Measurements from ENCODE around the gene APOBEC2.
"Not testable (repeated sequence)": the region's sequence is repeated elsewhere in the genome, so short reads cannot be mapped to it uniquely, and the experiment has no call there.

The APOBEC2 gene

DNA sequence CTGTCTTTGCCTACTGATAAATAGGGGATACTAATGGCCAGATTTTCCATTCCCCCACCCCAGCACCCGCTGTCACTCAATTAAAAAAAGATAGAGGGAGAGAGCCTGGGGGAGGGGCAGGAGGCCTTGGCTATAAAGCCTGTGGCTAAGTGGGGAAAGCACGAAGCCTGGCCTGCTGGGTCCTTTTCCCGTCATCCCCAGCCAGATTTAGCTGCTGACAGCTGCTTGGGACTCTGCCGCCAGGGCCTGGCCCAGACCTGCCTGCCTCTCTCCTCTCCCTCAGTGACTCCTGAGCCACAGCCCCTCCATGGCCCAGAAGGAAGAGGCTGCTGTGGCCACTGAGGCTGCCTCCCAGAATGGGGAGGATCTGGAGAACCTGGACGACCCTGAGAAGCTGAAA lies at the start of gene APOBEC2:
Gene APOBEC2 (plus strand): TSS at position 162 of the 400 bp plus-strand sequence. CDS start 146 bp downstream, at position 308.
- DNase-seq, result no peak

DNA sequence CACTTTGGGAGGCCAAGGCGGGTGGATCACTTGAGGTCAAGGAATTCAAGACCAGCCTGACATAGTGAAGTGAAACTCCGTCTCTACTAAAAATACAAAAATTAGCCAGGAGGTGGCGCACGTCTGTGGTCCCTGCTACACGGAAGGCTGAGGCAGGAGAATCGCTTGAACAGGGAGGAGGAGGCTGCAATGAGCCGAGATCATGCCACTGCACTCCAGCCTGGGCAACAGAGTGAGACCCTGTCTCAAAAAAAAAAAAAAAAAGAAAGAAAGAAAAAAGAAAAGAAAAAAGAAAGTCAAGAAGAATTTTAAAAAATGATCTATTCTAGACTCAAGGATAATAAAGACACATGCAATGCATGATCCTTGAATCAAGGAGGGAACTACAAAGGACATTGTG lies 46.8 kb upstream of the APOBEC2 start:
- peak in 2 of 4 experiments; percentile 17 to 21 for DNase-seq

DNA sequence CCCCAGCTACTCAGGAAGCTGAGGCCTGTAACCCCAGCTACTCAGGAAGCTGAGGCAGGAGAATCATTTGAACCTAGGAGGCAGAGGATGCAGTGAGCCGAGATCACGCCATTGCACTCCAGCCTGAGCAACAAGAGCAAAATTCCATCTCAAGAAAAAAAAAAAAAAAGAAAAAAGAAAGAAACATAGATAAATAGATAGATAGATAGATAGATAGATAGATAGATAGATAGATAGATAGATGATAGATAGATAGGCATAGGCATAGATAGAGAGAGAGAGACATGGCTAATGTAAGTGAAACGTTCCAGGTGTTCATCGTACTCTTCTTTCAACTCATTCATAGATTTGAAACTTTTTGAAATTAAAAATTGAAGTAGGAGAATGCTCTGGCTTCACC lies 46.0 kb upstream of the APOBEC2 start:
- DNase-seq, result not testable (repeated sequence)

DNA sequence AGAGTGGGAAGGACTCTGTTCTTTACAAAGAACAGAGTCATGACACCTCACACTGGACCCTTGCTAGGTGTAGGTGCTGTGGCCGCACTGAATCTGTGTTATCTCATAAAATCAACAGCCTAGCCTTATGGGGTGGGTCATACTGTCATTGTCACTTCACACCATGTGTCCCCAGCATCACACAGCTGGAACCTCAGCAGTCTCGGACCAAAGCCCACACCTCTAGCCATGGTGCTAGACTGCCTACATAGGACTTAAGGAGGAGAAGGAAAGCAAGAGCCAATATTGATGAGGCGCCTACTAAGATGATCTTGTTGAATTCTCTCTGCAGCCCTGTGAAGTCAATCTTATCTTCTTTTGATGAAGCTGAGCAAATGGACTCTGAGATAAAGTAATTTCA lies 45.0 kb upstream of the APOBEC2 start:
- no peak for DNase-seq

DNA sequence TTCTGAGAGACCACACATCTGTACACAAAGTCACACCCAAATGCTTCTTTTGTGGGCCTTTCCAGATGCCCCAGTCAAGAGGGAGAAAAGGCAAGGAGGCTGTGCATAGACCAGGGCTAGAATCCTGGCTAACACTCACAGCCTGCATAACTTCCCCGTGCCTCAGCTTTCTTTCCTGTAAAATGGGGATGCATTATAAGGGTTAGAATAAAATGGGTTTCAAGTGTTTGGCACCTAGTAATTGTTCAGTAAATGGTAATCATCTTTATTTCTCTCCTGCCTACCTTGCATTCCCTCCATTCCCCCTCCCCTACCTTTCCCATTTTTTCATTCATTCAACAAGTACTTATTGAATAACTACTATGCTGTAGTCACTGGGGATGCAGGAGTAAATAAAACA lies 43.3 kb upstream of the APOBEC2 start:
- DNase-seq, result no peak

DNA sequence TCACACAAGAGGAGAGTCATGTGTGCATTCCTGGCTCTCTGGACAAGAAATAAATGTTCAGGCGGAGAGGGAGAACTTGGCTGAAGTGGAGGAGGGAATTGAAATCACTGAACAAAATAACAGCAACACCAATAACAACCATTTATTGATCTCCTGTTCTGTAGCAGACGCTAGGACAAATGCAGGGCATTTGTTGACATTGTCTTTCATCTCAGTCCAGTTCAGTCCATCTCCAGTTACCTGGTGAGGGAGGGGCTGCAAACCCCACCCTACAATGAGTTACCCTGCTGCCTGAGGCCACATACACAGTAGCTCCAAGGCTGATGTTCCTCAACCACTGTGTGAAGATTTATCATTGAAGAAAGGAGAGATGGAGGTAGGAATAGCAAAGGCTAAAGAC lies 41.3 kb upstream of the APOBEC2 start:
- DNase-seq, result no peak

DNA sequence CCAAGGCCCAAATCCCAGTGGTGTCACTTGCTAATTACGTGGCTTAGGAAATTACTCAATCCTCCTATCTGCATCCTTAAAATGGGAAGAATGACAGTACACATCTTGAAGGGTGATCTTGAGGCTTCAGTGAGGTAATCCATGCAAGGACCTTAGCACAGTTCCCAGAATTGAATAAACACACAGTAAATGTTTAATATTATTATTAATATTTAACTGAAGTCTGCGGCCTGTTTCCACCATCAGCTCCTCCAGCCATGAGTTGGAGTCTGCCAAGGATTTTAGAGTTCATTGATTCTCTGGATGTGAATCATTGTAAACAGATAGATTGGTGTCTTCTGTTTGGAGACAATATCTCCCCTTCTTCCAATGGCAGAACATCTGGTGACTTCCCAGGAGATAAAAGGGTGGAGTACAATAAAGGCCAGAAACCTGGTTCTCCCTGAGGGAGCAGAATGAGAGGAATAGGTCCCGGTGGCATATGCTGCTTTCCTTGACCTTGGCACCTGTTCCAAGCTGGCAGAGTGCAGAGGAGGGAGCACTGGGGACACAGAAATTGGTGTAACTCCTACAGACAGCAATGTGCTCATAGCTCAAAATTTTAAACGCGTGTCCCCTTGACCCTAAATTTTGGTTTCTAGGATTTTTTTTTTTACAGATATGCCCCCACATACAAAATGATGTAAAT lies 39.4 kb upstream of the APOBEC2 start:
- DNase-seq, result no peak

DNA sequence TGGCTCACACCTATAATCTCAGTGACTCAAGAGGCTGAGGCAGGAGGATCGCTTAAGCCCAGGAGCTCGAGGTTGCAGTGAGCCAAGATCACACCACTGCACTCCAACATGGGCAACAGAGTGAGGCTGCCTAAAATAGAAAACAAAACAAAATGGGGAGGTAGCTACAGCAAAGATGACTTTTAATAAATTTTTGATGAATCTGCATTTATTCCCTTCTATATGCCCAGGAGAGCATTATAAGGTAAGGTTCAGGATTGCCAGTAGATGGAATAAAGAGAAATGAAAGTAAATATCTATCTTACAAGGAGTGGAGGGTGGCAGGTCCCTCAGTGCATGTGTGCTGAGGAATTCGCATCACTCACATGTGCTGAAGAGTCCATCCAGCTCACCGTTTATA lies 38.2 kb upstream of the APOBEC2 start:
- no peak for DNase-seq

DNA sequence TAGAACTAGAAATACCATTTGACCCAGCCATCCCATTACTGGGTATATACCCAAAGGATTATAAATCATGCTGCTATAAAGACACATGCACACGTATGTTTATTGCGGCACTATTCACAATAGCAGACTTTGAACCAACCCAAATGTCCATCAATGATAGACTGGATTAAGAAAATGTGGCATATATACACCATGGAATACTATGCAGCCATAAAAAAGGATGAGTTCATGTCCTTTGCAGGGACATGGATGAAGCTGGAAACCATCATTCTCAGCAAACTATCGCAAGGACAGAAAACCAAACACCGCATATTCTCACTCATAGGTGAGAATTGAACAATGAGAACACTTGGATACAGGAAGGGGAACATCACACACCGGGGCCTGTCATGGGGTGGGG lies 37.1 kb upstream of the APOBEC2 start:
- not testable (repeated sequence) for DNase-seq

DNA sequence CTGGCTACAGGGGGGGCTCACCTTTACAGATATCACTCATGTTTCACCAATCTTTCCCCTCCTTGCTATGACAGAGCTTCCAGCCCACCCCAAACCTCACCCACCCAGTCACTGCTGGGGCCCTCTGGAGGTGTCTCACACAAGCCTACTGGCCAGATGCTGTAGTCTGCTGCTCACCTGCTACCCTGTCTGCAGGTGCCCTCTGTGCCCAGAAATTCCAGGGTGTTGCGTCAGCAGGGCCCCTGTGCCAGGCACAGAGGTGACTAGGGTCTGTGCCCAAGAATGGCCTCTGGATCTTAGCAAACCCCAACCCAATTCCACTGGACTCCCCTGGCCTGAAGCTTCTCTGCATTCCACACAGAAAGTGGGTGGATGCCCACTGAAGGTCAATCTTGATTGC lies 35.3 kb upstream of the APOBEC2 start:
- DNase-seq, result no peak

DNA sequence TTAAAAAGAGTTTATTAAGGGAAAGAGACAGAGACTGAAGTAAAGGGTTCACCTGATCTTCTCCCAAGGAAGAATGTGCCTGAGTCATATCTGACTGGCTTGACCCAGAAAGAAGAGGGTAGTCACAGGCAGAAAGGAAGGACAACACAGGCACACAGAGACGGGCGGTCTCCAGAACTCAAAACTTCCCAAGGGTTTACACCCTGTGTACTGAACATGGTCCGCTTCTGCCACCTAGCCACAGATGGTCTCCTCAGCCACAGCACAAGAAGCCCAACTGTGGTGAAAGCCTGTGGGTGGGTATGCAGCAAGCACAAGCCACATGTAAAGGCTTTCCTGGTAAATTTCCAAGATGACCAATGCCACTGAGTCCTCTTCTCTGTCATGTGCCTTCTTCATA lies 31.2 kb upstream of the APOBEC2 start:
- DNase-seq, result no peak

DNA sequence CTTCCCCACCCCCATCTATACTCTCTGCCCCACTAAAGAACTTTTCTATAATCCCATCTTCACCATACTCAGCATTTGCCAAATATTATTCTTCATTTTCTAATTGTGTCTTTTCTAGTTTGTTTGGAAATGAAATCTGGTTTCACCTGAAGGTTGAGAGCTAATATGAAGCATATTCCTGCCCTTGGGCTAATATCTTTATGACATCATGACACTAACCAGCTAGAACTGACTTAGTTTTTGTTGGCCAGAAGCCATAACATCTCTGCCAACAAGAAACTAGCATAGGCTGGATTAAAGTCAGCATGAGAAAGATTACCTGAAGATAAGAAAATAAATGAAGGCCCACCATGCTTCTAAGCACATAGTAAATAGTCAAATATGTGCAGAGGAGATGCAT lies 30.7 kb upstream of the APOBEC2 start:
- DNase-seq, result no peak

DNA sequence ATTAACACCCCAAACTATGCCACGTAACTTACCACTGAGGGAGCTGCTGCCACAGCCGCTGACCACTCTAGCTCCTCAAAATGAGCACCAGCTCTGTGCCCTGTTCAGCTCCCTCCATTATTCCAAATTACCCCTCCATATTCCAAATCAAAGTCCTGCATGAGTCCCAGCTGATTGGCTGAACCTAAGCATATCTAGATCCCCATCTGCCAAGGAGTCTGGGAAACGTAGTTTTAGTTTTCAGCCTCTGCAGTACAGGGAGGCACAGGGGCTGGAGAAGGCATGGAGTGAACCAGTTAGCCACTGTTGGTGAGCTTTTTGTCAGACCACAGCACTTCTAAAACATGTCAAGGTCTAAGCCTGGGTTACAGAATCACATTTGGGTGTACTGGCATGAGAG lies 29.9 kb upstream of the APOBEC2 start:
- no peak for DNase-seq

DNA sequence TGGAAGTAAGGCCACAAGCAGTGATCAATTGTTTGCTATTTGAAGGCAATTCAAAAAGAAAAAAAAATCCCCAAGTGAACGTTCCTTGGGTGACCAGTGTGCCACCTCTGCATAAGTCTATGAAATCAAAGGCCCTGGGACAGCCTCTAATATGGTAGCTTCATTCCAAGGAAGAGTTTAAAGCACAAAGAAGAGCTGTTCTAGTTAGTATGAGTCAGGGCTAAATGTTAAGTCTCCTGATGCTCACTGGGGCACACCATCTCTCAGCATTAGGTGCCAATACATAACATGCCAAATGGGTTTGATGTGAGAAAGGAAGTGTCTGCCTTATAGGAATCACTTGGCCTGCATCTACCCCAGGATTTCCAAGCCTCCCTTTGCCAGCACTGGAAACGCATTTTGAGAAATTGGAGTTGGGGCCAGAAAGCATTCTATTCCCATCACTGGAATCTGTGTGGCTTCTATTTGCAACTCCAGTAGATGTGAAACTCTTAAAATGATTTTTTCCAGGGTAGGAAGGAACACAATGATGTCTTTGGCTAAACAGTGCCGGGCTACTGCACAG lies 27.0 kb upstream of the APOBEC2 start:
- DNase-seq, result no peak

DNA sequence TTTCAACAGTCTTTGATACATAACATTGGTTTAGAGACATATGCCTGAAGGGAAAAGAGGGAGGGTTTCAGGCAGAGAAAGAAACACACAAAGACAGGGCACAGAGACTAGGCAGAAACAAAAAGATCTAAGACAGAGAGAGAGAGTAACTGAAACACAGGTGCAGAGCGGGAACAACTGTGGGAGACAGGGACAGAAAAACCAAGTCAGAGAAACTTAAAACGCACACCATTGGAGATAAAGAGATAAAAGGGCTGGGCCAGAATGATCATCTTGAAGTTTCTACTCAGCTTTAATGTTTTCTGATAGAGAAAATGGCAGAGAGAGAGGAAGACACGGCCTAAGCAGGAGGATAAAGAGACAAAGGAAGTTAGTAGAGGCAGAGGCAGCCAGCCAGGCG lies 25.8 kb upstream of the APOBEC2 start:
- DNase-seq, result no peak

DNA sequence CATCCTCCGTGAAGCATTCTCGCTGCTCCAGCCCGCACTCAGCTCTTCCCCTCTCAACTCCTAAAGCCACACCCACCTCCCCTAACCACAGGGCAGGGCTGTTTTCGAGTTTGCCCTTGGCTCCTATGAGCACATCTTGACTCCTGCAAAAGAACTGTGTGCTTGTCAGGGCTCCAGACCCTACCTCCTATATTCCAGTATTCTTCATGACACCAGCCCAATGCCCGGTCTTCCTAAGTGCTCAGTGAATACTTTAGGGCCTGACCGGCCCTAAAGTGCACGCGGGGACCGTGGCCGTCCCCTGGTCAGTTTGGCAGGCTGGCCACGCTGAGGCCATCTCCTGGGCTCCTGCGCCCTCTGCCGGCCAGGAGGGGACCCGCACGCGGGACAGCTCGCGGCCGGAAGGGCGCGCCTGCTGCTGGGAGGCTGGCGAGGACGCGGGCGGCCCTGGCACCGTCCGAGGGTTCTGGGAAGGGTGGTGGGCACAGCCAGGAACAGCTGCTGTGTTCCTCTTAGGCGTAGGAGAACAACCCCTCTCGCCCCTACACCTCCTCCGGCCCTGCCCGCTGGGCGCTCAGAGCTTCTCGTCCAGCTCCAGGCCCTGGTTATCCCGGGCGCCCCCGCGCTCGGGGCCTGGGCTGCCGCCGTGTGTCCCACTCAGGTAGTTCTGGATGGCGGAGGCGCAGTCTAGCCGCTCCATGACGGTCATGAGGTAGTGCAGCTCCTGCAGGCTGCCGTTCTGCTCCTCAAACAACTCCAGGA lies 25.0 kb upstream of the APOBEC2 start:
- DNase-seq, result peak; percentile 24 to 66 (median 47)

DNA sequence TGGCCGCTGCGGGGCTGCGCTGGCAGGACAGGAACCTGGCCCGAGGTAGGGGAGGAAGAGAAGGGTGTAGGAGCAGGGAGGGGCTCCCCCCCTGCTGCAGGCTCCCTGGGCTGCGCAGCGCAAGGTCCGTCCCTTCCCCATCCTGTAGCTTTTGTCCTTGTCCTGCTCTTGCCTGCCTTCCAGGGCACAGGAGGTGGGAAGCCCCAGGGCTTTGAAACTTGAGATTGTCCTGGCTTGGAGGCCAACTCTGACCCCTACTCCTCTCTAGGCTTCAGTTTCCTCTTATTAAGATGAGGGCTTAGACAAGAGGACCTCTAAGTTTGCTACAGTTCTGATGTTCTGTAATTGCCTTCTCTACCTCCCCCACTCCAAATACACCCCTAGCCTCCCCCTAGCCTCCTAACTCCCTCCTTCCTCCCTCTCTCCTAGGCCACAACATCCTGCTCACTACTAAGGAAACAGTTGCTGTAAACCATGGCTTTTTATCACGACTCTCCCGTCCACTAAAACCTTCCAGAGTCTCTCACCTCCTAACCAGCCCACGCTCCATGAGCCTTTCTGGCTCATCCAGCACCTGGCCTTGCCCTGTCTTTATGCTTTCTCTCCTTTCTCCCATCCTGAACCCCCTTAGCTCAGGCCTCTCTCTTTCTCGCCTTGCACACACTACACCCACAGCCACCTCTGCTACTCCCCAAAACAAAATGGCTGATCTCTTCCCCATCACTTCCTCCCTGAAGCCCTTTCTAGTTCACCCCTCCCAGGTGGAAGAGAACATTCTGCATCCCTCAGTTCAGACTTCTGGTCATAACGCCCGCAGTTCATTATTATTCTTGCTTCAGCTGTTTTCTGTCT lies 24.2 kb upstream of the APOBEC2 start:
- DNase-seq, result peak in 1 of 4 experiments; percentile 24

DNA sequence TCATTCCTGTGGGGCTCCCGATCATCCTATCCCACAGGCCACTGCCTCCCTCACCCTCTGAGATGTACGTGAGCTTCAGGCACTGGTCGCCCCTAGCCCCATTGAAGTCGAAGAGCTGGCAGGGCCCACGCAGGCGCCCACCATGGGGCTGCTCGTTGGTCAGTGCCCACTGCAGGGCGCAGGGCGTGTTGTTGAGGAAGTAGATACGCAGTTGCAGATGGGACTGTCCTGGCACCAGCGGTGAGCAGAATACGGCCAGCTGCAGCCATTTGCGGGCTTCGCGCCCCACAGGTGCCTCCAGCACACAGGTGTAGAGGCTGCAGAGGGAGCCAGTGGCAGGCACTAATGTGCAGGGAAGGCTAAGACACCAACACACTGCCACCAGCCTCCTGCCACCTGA lies 20.2 kb upstream of the APOBEC2 start:
- no peak for DNase-seq

DNA sequence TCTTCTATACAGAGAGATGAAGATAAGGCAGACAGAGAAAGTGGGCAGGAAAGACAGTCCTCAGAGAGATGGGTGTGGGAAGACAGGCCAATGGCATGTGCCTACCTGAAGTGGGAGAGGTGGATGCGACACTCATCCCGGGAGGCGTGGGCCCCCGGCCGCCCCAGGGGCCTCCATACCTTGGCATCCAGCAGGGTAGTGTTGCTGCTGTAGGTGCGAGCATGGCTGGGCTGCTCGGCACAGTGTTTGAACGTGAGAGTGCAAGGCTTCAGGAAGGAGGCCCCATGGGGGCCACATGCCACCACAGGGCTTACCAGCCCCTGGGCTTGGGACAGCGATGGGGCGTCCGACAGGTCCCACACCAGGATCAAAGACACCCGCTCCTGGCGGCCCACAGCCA lies 19.2 kb upstream of the APOBEC2 start:
- DNase-seq, result no peak

DNA sequence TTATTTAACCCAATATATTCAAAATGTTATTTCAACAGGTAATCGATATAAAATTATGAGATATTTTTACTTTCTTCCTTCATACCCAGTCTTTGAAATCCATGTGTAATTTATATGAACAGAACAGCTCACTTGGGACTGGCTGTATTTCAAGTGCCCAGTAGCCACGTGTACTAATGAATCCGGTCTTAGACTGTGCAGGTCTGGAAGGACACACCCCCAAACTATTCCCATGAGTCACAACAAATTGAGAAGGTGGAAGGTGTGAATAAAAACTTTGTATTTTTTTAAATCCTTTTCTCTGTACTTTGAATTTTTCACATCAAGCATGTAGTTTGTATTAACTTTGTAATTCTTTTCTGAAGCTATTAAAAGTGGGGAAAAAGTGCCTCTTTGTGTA lies 16.8 kb upstream of the APOBEC2 start:
- no peak for DNase-seq

DNA sequence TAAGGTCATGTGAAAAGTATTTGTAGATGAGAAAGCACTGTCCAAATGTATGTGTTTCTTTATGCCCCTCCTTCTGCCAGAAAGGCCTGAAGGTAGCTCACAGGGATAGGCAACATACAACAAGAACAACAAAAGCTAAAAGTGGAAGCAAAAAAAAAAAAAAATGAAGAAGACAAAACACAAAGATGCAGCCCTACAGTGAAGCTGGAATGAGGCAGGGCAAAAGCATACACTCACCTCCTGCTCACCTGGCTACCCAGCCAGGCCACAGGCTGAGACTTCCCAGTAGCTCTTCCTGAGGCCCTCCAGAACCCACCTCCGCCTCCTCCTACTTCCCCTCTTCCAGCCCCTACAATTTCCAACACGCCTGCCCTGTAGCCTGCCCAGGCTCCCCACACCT lies 16.4 kb upstream of the APOBEC2 start:
- DNase-seq, result no peak

DNA sequence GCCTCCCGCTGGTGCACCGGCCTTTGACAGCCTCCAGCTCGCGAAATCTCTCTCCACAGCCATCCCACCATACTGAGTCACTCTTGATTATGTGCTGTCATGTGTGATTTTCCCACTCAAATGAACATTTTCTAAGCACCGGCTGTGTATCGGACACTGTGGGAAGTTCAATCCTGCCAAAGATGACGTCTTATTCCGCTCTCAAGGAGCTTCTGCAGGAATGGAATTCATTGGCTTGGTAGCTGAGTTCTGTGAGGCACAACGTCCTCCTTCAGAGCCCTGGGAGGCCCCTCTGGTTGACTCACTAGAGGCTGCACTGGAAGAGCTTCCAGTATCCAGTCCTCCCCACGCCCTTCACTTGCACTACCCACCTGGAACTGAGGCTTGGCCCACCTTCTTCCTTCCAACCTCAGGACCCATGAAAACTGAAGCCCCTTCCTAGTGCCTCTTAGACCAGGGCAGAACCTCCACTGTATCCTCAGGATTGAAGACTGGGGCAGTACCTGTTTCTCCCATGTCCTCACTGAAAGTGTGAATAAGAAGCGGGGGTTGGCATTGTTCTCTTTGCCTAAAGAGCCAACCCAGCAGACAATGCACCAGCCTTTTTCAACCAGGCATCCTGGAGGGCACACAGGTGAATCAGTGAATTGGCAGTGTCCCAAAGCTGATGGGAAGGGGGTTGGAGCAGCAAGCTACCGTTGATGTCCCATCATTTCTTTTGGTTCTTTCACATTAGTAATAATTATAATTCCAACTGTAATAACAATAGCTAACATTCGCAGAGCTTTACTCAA lies 15.7 kb upstream of the APOBEC2 start:
- DNase-seq, result no peak

DNA sequence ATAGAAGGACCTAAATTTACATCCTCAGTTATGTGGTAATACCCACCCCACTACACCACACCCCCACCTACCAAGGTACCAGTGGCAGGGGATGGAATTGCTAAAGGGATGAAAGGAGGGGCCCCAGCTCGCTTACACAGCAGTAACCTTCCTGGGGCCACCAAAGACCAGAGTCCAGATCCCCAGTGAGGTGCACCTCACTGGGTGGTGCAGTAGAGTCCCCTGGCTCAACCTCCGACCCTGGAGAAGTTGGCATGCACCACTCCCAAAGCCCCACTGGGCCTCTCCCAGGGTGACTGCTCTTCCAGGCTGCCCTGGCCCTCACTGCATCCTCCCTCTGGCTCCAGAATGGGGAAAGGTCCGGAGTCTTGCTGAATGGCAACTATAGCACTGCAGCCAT lies 14.8 kb upstream of the APOBEC2 start:
- no peak for DNase-seq
